Middle frontal gyrus (tissue), 1 donor: ENCODE data around the gene GPR4.

Source experiments
- DNase-seq: peaks from one replicate; pipeline ENCODE4 v3.0.0-alpha.2; 2015; ENCODE audit warnings: low spot score; ENCODE audit errors: extremely low spot score

GPR4 gene

DNA sequence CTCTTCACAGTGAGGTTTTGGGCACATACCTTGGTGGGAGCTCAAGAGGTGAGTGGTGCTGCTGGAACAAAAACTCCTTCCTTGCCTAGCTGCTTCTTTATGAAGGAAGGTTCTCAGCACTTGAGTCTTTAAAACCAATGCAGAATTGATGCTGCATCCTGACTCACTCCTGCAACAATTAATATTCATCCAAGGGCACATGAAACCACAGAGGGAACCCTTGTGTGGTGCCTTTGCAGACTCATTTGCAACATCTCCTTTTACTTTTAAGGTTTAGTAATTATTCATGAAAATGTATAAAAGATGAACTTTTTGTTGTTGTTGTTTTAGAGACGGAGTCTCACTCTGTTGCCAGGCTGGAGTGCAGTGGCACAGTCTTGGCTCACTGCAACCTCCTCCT, 47.5 kb downstream of the GPR4 start:
- no peak for DNase-seq

GRCh38 chr19:45553464-45553863, 48.5 kb downstream of the GPR4 start:
- DNase-seq = no peak

DNA sequence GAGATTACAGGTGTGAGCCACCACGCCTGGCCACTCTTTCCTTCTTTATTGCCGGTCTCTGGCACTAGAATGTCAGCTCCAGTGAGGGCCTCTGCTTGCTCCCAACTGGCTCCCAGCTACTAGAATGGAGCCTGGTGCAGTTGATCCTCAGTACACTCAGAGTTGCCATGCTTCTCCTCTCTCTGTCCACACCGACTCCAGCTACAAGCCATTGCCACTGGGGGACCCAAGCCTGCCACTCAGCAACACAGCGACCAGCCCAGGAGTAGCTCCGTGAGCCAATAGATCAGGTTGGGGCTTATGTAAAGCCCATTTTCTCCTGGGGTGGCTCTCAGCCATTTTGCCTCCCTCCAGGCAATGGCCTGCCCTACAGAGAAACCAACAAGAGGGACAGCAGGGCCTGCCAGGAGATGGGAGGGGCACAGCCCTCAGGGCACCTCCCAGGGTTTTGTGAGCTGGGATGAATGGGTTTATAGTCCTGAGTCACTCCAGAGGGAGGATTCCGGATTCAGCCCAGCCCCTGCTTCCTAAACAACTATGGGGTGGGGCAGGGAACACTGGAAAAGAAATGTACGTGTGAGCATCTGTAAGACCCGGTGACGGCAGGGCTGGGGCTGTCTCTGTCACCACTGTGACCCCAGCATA, 53.9 kb downstream of the GPR4 start:
- no peak for DNase-seq

GRCh38 chr19:45547211-45547770, 54.7 kb downstream of the GPR4 start:
- DNase-seq = no peak

GRCh38 chr19:45542234-45542668, 59.8 kb downstream of the GPR4 start:
- no peak for DNase-seq
